Lung microvascular endothelial cell (primary cell): ENCODE measurements around the gene FUT6. TPM values are rescaled to one million over a fixed set of nuclear protein-coding genes. Genes with fewer than 3 reads are reported as not detected.

Experiments
- DNase-seq, 2 donors: peaks; one replicate each; pipeline versions ENCODE4 v3.0.0 to v3.0.0-alpha.2; 2010; ENCODE audit warnings: low read depth in 2 of 2
- total RNA-seq: library from RNA; depleted of rRNA; stranded (reverse); fragments of >200 nt; gene quantifications from 2 replicates; pipeline ENCODE4 v1.2.1, GENCODE V29; 2014

Gene FUT6
- total RNA-seq, 1 donor from 2014 or later: not detected

DNA sequence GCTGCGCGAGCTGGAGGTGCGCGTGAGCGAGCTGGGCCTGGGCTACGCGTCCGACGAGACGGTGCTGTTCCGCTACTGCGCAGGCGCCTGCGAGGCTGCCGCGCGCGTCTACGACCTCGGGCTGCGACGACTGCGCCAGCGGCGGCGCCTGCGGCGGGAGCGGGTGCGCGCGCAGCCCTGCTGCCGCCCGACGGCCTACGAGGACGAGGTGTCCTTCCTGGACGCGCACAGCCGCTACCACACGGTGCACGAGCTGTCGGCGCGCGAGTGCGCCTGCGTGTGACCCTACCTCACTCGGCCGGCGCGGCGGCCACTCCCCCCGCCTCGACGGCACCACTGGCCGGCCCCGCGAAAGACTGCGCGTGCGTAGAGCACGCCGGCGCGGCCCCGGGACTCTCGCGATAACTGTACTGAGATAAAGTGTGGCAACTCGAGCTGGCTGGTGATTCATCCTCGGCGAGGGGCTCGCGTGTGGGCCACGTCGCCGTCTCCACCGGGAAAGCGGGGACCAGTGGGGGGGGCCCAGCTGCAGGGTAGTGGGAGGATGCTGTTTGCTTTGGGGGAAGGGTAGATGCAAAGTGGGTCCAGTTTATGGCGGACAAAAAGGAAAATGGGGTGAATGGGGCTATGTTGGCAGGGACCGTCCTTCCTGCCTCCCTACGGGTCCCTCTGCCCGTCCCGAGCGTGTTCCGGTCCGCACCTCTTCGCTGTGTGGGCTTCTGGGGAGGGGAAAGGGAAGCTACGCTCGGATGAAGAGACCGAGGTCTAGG is 11.4 kb downstream of the FUT6 start:
- peak; percentile 86 to 96 for DNase-seq

DNA sequence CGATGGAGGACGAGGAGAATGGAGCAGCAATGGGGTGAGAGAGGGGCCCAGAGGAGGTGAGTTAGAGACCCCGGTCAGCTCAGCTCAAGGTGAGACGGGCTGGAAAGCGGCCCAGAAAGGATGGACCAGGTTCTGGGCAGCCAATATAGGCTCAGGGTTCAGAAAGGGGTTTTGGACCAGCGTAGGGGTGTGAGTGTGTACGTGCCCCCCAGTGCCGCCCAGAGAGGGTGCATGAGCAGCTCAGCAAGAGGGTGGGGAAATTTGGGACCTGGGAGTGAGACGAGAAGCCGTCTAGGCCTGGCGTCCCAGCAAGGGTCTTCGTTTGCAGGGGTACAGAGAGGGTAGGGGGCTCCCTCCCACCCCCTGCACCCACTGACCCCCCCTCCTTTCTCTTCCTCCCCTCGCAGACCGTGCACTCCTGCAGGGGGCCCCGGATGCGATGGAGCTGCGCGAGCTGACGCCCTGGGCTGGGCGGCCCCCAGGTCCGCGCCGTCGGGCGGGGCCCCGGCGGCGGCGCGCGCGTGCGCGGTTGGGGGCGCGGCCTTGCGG is 12.1 kb downstream of the FUT6 start:
- DNase-seq: no peak

DNA sequence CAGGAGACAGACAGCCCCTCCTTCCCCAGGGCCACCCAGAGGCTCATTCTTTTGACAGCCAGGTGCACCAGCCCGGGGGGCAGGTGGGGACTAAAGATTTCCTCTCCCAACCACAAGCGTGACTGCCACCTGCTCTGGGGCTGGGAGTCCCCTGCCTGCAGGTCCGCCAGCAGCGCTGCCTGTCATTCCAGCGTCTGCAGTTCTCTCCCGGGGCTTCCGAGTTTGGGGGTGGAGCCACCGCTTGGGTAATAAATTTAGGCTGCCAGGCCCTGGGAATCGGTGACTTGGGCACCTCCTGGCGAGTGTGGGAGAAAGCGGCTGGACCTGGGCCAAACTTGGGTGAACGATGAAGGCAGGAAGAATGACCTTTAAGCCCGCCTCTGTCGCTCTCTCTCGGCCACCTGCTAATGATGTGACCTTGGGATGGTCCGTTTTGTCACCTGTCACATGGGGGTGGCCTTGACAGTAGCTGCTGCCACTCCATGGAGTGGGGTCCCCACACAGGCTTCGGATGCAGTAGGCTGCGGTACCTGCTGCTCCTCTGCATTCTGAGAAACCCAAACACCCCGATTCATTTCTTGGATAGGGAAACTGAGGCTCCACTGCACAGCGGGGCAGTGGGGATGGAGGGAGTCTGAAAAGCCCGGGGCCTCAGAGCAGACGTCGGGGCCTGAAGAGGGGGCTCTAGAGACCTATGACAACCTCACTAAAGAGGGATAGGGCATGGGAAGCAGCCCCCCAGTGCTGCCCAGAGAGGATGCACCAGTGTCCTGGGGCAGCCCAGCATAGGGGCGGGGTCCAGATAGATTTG is 12.8 kb downstream of the FUT6 start:
- peak in 1 of 2 donors; percentile 19 for DNase-seq

DNA sequence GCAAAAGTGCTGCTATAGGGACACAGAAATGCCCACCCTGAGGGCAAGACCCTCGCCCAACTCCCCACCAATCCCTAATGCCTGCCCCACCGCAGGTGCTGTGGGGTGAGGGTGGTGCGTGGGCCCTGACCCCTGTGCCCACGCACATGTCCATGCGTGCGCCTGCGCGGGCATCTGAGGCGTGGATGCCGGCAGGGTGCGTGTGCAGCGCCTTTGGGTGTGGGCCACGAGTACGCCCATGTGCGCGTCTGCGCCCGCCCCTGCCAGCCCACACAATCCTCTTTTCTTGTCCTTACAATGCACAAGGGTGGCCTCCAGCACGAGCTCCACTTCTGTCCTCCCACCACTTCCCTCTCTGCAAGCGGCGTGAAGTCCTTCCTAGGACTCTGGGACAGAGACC is 14.3 kb downstream of the FUT6 start:
- DNase-seq: no peak

DNA sequence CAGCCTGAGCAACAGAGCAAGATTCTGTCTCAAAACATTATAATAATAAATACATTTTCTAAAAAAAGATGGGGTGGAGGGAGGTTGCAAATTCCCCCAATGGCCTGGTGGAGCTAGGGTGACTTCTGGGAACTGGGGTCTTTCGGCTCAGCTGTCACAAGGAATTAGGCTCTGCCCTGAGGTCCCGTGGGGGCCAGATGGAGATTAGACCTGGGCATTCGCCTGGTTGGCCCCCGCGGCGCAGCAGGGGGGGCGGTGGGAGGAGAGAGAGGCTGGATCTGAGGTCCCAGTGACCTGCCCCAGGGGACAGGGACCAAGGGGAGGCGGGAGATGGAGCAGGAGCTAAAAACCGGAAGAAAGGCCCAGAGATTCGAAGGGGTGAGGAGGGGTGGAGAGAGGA is 14.8 kb downstream of the FUT6 start:
- DNase-seq: no peak

DNA sequence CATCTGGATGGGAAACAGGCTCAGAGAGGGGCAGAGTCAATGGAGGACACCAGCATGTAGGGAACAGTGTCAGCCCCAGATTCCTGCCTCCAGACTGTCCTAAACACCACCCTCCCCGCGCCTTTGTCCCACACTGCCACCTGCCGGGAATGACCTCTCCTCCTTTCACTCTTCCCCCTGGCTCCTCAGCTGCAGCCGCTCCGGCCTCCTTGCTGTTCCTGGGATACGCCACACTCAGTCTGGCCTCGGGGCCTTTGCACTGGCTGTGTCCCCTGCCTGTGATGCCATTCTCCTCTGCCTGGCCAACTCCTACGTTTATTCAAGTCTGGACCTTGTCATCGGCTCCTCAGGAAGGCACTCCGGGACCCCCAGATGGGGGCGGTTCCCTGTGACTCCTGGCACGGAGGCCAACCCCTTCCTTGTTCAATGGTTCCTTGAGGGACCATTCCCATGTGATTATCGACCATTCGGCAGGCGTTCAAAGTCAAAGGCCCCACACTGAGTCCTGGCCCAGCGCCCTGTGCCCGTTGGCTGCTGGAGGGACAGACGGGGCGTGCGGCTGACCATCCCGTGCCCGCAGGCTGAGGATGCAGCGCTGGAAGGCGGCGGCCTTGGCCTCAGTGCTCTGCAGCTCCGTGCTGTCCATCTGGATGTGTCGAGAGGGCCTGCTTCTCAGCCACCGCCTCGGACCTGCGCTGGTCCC is 15.8 kb downstream of the FUT6 start:
- DNase-seq: no peak

DNA sequence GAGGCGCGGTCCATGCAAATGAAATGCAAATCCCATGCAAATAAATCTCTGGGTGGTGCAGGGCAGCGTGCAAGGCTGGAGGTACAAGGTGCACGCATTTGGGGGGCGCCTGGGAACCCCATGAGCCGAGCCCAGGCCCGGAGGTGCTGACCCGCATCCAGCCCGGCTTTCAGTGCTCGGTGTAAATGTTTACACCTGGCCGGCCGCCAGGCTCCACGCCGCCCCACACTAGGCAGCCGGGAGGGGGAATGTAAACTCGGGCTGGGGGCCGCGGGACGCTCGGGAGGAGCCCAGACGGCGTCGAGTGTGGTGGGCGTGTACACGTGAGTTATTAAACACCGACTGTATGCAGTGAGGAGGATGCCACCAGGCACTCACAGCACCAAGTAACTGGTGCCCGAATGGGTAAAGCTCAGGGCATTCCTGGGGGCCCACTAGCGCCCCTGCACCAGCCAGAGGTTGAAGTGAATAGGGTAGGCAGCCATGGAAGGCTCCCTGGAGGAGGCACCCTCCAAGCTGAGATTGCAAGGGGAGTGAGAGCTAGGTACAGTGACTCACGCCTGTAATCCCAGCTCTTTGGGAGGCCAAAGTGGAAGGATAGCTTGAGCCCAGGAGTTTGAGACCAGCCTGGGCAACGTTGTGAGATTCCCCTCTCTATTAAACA is 17.2 kb downstream of the FUT6 start:
- DNase-seq: no peak

DNA sequence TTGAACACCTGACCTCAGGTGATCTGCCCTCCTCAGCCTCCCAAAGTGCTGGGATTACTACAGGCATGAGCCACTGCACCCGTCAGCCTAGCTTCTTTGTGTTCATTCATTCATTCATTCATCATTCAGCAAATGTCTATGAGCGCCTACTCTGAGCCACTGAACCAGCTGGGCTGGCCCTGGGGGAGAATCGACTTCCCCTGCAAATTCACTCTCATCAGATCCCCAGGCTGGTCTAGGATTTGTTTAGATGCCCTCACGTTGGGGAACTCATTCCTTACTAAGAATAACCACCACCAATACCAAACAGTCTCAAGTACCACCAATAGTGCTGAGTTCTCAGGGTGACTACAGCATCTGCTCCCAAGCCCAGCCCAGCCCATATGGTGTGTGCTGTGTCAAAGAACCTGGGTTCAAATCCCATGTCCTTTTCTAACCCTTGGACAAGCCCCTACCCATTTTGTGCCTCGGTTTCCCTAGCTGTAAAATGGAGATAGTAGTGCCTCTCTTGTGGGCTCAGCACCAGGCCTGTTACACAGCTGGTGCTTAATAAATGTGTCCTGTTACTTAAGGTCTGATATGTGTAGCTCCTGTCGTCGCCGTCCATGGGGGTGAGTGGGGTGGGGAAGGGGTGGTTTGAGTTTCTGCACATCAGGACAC is 17.9 kb downstream of the FUT6 start:
- no peak for DNase-seq

DNA sequence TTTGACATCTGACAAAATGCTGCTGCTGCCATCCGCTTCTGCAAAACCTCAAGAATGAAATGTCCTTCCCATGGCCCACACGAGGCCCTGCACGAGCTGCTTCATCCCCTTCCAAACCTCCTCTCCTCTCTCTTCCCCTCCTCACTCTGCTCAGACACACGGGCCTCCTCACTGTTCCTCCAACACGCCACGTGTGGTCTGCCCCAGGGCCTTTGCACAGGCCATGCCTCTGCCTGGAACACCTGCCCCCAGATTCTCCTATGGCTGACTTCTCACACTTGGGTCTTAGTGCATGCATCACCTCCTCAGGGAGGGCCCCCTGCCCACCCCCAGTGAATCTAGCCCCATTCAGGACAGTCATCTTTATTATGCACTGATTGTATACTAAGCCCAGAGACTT is 18.7 kb downstream of the FUT6 start:
- no peak for DNase-seq

DNA sequence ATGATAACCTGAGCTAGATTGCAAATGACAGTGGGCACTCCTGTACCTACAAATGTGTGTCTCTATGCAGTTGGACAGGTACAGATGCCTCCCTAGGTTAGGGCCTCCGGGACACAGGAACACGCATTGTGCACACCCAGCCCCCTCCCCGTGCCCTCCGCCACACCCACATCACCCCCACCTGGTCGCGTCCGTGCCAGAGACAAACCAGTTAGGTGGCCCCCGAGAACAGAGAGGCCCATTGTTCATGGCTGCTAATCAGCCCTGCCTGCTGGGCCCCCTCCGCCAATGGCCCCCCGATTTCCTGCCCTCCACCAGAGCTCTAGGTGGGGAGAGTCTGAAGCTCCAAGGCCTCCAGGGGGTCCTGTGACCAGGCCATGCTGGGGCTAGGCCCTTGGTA is 20.9 kb downstream of the FUT6 start:
- DNase-seq: no peak

DNA sequence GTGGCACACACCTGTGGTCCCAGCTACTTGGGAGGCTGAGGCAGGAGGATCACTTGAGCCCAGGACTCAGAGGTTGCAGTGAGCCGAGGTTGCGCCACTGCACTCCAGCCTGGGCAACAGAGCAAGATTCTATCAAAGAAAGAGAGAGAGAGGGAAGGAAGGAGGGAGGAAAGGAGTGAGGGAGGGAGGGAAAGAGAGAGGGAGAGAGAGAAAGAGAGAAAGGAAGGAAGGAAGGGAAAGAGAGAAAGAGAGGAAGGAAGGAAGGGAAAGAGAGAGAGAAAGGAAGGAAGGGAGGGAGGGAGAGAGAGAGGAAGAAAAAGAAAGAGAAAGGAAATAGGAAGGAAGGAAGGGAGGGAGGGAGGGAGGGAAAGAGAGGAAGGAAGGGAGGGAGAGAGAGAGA is 22.3 kb downstream of the FUT6 start:
- no peak for DNase-seq

DNA sequence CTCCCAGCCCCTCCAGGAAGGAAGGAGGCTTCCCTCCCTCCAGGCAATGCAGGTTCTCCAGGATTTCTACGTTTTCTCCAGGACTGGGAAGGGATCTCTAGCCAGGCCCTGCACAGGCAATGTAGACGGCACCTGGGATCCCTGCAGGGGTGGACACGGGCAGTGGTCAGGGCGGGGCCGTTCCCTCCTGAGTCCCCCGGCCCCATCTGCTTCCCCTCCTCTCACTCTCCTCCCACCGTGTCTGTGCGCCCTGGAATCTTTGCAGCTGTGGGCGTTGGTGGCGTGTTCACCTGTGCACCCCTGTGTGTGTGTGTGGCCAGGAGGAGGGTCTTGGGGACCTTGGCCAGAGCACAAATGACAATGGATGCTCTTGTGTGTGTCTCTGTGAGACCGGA is 24.7 kb downstream of the FUT6 start:
- DNase-seq: no peak

DNA sequence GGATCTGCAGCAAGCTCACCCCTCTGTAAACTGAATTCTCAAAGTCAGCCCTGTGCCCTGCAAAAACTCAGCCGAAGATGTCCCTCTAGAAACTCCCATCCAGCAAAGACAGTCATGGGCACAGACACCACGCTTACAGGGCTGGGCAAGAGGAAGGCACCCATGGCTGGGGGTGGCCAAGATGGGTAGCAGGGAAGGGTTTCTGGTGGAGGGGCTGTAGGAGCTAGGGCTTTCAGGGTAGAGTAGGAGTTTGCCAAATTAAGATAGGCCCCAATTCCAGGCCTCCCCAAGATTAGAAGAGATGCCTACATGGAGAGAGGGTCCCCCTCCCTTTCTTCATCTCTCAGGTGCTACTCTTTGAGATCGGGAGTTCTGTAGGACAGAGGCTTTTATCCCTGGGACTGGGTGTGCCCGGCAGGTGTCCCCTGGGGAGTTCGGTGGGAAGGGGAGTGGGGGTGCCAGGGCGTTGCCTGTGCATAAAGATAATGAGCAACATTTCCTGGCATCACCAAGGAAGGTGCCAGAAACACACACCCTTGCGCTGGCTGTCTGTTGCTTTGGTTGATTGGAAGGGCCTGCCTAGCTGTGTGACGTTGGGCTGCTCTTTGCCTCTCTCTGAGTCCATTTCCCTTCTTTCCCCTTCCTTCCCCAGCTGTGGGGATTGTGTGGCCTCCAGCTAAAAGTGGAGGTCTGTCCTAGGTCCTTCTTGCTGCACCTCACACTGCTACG is 25.2 kb downstream of the FUT6 start:
- no peak for DNase-seq

DNA sequence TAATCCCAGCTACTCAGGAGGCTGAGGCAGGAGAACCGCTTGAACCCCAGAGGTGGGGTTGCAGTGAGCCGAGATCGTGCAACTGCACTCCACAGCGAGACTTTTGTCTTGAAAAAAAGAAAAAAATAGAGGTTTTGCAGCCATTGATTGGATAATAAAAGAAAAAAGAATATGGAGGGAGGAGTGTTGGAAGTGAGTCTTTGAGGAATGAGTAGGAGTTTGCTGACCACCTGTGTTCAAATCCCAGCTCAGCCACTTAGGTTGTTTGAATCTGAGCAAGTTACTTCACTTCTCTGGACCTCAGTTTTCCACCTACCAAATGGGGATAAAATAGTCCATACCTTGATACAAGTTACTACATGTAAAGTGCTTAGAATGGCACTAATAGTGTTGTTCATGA is 28.4 kb downstream of the FUT6 start:
- DNase-seq: no peak

DNA sequence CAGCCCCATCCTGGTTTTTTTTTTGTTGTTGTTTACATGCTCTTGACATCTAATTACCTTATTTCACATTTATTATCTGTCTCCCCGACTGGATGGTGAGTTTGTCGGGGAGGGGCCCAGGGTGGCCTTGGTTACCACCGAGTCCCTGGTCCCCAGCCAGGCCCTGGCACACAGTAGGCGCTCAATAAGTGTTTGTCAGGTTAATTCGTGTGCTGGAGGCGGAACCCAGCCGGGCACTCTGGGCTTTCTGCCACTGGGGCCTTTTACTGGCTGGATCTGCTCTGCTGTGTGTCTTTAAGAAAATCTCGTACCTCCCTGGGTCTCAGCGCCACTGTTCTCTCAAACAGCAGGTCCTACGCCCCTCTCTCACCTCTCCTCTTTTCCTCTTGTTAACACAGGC is 30.0 kb downstream of the FUT6 start:
- no peak for DNase-seq

DNA sequence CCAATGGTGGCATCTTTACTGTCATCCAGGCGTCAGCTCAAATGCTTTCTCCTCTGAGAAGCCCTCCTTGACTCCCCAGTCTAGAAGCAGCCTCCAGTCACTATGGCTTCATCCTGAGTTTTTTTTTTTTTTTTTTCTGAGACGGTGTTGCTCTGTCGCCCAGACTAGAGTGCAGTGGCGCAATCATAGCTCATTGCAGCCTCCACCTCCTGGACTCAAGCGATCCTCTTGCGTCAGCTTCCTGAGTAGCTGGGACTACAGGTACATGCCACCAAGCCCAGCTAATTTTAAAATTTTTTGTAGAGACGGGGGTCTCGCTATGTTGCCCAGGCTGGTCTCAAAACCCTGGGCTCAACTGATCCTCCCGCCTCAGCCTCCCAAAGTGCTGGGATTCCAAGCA is 30.4 kb downstream of the FUT6 start:
- DNase-seq: no peak

DNA sequence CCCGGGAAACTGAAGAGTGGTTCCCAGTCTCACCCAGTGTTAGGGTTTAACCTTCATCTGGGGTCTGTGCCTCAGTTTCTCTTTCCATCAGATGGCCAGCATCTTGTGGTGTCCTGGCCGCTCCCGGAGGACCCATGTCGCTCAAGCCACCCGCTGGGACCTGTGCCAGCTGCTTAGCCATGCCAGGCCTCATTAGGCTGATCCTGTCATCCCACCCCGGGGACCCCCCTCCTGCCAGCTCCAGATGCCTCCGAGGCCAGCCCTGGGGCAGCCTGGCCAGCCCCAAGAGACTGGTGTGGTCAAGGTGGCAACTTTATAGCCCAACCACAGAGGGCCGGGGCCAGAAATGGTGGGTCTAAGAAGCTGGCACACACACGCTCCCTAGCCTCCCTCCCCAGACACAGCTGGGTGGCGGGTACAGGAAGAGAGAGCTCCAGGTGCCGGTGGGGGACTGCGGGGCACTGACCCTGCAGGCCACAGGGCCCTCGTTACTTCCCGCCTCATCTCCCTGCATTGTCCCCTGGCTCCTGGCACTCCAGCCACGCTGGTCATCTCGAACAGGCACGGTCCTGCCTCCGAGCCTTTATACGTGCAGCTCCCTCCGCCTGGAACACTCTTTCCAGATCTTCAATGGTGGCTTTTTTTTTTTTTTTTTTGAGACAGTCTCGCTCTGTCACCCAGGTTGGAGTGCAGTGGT is 31.2 kb downstream of the FUT6 start:
- no peak for DNase-seq

DNA sequence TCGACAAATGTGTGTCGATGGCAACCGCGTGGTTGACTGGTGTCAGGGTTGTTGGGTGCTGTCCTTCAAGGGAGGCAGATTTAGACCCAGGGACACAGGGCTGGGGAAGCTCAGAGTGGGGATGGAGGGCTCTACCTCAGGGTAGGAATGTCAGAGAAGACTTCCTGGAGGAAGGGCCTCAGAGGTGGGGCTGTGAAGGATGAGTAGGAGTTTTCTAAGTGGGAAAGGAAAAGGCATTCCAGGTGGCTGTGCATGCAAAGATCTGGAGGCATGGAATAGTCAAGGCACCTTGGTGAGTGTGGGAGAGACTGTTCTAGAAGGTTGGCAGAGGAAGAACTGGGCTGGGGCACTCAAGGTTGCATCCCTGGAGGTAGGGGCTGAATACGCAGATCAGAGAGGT is 32.6 kb downstream of the FUT6 start:
- no peak for DNase-seq

DNA sequence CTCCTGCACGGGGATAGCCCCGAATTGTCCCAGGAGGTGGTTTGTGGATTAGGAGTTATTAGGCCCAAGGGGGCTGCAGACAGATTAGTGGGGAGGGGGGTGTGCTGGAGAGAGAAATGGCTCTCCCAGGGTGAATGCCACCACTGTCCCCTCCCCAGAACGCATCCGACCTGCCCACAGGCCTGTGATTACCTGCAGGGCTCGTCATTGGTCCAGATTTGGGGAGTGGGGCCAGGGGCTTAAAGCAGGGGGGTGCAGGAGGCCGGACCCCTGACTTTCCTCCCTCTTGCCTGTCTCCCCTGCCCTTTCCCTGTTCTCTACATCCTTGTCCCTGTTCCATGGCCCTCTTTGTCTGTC is 33.4 kb downstream of the FUT6 start:
- no peak for DNase-seq
